Stimulated activated CD8-positive, alpha-beta memory T cell treated with anti-CD3 and anti-CD28 coated beads, Interleukin-7, amount 100 ng/mL, for 24 hours (primary cell): ENCODE results near the gene DMD.

Source experiments
- DNase-seq: peaks from one replicate; pipeline ENCODE4 v3.0.0-alpha.2; 2020; ENCODE audit warnings: low read depth

DMD gene

GRCh38 chrX:31110657-31111056 lies 2100.7 kb downstream of the DMD start:
- no peak for DNase-seq

GRCh38 chrX:31099536-31100090 lies 2111.7 kb downstream of the DMD start:
- no peak for DNase-seq

- no peak for DNase-seq
Measured at GRCh38 chrX:31098079-31098478, 2113.3 kb downstream of the DMD start.

GRCh38 chrX:31093639-31093975 lies 2117.7 kb downstream of the DMD start:
- no peak for DNase-seq

GRCh38 chrX:31092970-31093638 lies 2118.2 kb downstream of the DMD start:
- no peak for DNase-seq

- DNase-seq = no peak
Measured at GRCh38 chrX:31092476-31092875, 2118.9 kb downstream of the DMD start.

GRCh38 chrX:31091819-31092218 lies 2119.5 kb downstream of the DMD start:
- no peak for DNase-seq

- DNase-seq = no peak
Measured at GRCh38 chrX:31074522-31074921, 2136.8 kb downstream of the DMD start.

GRCh38 chrX:31071725-31072124 lies 2139.6 kb downstream of the DMD start, which contains the start of gene FTHL17:
TSS of gene FTHL17 (minus strand) at chrX:31072041. CDS start at chrX:31071953, 88 bp downstream.
- DNase-seq = no peak

- no peak for DNase-seq
Measured at GRCh38 chrX:31071262-31071661, 2140.1 kb downstream of the DMD start.

- no peak for DNase-seq
Measured at GRCh38 chrX:31070057-31070468, 2141.3 kb downstream of the DMD start.
